Measurements from ENCODE around the gene UBAC2. TPM values are rescaled to one million over a fixed set of nuclear protein-coding genes. Genes with fewer than 3 reads are reported as not detected.
A peak's percentile ranks its signal among the peaks of the same experiment; 100 is the strongest.
"Not testable (repeated sequence)": the region's sequence is repeated elsewhere in the genome, so short reads cannot be mapped to it uniquely, and the experiment has no call there.

Gene UBAC2
- polyA plus RNA-seq, 4 donors = 92.5 to 113 (median 110) TPM

DNA sequence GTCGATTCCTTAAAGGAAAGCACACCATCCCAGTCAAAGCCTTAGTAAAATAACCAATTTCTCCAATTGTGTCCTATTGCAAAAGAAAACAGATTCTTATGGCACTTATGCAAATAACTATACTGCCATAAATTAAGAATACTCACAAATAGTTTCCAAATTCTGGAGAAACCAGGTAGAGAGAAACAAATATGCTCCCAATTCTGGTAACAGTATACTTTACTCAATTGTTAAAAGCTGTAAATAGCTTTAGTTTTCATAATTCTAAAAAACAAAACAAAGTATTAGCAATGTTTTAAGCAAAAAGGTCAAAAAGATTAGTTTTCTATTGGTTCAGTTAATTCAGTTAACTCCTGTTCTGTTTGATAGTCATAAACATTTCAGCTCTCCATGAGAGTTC lies 18.2 kb upstream of the UBAC2 start:
- DNase-seq (ENCODE audit: low read depth in 4 of 4, low spot score in 3 of 4) = no peak

DNA sequence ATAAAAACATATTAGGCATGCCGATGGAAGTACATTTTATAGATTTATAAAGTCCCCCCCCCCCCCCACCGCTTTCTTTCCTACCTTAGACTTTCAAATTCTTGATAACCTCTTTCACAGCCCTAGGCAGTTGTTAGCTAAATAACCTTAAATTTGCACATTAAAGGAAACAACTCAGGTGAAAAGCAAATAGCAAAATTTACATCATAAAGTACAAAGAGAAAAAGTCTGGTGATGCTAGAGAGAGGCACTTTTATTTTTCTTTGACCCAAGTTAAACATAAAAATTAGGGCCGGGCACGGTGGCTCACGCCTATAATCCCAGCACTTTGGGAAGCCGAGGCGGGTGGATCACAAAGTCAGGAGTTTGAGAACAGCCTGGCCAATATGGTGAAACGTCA lies 15.0 kb upstream of the UBAC2 start:
- DNase-seq (ENCODE audit: low read depth in 4 of 4, low spot score in 3 of 4) = no peak

DNA sequence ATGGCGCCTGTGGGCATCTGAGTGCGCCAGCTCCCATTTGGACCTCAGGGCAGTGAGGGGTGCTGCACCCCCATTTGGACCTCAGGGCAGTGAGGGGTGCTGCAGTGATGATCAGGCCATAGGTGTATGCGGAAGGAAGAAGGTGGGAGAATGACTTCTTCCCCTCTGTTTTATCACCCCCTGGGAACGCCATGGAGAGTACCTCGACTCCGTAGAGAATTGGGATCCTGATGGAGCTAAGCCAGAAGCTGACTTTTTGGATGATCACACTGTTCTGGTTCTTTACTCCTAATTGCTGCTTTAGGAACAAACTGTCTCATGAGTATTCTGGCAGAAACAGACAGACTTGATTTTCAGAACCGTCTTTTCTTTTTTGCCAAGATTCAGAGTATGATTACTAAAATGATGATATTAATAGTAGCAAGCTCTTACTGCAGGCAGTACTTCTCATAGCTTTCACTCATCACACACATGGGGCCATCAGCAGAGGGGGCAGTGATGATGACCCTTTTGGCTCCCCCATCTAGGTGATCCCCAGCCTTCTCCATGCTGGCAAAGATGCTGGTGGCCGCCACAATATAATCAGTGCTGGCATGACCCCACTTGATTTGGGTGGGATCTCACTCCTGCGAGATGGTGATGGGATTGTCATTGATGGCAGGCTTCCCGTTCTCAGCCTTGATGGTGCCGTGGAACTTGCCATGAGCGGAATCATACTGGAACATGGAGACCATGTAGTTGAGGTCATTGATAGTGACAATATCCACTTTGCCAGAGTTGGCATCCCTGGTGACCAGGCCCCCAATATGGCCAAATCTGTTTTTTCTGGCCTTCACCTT lies 10.3 kb upstream of the UBAC2 start:
- no peak for DNase-seq (ENCODE audit: low read depth in 4 of 4, low spot score in 3 of 4)

DNA sequence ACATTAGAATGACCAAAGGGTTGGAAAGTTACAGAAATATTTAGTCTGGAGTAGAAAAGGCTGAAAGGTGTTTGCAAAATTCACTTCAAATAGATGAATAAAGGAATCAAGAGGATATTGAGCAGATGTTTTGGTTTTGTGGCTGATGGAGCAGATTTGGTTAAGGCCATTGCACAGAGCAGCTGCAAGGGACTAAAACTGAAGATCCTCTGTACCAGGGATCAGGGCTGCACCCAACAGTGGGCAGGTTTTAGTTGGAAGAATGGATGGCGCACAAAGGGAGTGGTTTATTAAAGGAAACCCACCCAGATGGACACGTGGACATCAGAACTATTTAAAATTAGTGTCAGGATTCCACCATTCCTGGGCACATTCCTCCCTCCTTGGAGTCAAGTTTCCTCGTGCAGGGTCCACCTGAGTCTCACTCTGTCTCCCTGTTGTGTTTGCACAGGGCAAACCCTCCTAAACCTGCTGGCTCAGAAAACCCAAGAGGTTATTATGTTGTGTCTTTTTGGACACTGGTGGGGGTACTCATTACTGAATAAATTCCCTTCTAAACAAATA lies 9.2 kb upstream of the UBAC2 start:
- no peak for DNase-seq (ENCODE audit: low read depth in 4 of 4, low spot score in 3 of 4)

DNA sequence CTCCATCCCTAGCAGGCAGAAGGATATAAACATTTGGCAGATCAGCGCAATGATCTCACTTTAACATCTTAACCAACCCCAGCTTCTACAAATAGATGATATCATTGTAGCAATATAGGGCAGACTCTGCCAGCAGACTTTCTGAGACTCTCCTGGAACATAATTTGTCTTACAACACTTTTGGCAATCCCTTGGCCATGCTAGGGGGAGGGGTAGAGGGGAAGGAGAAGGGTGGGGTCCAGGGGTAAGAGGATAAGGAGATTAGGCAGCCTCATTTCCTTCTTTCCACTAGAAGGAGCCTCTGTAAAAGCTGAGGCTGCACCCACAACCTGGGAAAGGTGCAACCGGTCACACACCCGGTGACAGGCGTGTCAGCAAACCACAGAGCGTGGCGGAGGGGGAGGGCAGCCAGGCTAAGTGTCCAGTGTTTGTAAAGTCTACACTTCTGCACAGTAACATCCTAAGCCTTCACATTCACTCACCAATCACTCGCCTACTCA lies 8.7 kb upstream of the UBAC2 start:
- DNase-seq (ENCODE audit: low read depth in 4 of 4, low spot score in 3 of 4) = no peak

DNA sequence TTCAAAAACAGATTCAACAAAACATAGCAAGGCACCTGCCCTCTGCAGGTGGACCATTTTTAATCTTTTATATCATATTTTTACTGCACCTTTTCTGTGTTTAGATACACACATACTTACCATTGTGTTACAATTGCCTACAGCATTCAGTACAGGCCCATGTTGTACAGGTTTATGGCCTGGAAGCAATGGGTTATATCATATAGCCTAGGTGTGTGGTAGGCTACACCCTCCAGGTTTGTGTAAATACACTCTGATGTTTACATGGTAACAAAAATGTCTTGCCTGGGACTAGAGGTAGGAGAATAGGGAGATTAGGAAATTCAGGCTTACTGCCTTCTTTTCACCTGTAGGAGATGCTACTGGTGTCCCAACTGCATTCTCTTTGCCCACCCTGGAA lies 8.2 kb upstream of the UBAC2 start:
- no peak for DNase-seq (ENCODE audit: low read depth in 4 of 4, low spot score in 3 of 4)

DNA sequence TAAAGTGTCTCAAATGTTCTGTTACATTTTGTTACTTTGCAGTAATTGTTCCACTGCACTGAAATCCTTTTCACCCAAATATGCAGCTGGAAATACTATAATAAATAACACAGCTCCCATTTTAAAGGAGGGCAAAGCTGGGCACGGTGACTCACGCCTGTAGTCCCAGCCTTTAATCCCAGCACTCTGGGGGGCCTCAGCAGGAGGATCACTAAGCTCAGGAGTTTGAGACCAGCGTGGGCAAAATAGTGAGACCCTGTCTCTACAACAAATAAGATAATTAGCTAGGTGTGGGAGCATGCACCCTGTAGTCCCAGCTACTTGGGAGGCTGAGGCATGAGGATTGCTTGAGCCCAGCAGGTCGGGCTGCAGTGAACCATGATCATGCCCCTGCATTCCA lies 7.5 kb upstream of the UBAC2 start:
- no peak for DNase-seq (ENCODE audit: low read depth in 4 of 4, low spot score in 3 of 4)

DNA sequence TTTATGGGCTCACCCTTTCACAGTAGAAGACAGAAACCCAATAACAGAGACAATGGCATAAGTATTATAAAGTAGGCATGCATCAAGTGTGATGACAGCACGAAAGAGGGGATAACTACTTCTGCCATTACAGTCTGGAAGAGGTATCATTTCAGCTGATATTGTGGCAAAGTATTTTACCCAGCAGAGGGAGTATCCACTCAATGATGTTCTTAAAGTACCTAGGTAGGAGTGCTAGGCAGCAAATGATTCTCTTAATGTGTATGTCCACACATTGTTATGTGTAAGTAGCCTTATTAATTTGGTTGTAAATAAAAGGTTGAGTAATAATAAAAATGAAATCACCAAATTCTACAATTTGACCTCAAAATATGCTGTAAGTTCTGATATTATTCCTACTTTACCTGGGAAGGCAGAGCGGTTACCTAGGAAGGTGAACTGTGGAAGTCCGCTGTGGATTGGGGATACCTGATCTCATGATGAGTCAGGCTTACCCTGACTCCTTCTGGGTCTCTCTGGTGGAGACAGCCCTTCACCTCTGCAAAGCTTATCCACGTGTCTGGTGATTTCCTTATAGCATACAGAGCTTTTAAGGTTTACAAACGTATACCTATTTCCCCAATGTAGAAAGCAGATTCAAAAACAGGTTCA lies 4.1 kb upstream of the UBAC2 start:
- DNase-seq (ENCODE audit: low read depth in 4 of 4, low spot score in 3 of 4) = no peak

DNA sequence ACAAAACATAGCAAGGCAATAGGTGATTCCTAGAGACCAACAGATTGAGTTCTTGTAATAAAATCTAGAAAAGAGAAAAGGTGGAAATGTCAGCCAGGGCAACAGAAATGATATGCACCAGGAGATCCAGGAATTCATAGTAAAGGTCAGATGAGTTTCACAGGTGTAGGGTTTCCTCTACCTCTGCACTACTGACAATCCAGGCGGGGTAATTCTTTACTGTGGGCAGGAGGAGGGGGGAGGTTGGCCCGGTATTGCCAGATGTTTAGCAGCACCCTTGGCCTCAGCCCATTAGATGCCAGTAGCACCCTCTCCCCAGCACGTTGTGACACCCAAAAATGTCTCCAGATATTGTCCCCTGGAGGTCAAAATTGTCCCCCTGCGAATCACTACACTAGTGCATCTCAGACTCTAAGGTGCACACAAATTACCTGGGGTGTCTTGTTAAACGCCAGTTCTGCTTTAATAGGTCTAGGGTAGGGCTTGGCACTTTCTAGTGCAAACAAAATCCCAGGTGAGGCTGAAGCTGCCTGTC lies 3.5 kb upstream of the UBAC2 start:
- DNase-seq (ENCODE audit: low read depth in 4 of 4, low spot score in 3 of 4) = no peak

DNA sequence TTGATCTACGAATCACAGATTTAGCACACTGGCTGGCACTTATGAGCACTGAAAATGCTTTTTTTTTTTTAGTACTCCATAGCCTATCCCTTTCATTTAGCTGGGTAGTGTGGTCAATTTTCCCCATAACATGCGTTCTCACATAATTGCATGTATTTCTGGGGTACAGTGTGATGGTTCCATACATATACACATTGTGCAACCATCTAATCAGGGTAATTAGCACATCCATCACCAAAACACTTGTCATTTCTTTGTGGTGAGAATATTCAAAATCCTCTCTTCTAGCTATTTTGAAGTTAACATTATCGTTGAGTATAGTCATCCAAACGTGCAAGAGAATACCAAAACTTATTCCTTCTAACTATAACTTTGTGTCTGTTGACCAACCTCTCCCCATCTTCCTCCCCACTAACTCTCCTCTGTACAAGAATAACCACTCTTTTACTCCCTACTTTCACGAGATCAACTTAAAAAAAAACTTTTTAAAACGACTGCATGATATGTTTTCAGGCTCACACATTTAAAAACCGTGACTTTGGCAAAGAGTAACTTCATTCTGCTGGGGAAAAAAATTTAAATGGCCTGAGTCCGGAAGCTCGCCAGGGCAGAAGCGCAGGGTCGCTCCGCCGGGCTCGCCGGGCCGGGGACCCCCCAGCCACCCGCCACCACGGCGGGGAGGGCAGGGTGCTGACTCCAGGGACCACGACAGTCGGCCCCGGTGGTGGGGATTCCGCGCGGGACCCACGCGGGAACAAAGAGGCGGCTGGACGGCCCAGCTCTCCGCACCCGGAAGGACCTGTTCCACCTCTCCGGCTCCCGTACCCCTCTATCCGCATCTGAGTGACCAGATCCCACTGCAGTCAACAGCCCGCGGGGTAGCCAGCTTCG lies 868 bp upstream of the UBAC2 start:
- DNase-seq (ENCODE audit: low read depth in 4 of 4, low spot score in 3 of 4) = peak in 1 of 4 donors; percentile 39

DNA sequence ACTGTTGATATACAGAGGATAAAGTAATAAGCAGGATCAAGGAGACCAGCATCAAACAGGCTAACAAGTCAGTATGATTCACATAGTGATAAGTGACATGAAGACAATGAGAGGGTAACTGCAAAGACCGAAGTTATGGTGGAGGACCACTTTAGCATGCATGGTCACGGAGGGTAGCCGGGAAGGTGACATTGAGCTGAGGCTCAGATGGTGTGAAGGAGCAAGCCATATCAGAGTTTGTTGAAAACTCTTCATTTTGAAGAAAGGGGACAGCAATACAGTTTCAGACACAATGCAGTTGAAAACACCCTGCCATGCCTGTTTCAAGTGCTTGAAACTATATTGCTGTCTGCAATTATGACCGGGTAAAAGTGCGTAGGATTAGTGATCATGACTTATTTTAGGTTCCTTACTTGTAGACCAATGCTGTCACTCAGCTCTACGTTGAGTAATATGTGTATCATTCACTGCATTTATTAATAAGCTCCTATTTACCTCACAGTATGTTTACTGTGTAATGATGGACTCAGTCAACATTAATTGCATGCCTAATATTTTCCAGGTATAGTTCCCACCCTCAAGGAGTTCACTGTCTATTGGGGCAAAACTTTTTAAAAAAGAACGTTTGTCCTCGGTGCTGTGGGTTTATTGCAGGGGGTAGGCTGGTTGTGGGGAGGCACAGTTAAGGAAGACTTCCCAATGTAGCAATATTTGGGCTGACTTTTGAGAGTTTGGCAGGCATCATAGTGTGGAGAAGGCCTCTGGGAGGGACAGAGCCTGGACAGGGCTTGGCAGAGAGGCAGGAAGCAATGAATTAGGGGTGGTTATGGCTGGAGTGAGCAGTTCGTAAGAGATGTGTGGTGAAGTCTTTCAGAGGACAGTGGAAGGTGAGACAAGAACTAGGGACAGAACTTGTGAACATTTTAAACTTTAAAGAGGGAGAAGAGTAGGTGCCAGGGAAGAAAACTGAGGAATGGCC lies 3.2 kb downstream of the UBAC2 start:
- DNase-seq (ENCODE audit: low read depth in 4 of 4, low spot score in 3 of 4) = no peak

DNA sequence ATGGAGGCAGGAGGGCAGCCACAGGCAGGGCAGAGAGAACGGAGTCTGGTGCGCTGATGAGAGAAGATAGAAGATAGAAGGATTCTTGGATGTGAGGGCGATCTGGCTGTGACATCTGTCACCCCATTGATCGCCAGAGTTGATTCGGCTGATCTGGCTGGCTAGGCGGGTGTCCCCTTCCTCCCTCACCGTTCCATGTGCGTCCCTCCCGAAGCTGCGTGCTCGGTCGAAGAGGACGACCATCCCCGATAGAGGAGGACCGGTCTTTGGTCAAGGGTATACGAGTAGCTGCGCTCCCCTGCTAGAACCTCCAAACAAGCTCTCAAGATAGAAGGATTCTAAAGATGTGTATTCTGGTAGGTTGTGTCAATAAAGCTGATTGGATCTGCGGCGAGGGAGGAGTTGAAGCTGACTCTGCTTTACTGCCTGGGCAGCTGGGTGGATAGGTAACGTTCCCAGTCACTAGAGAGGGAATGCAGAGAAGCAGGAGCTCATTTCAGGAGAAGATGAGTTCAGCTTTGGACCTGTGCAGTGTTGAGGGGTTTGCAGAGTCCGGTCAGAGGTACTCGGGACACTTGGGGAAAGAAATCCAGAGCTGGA lies 5.1 kb downstream of the UBAC2 start:
- no peak for DNase-seq (ENCODE audit: low read depth in 4 of 4, low spot score in 3 of 4)

DNA sequence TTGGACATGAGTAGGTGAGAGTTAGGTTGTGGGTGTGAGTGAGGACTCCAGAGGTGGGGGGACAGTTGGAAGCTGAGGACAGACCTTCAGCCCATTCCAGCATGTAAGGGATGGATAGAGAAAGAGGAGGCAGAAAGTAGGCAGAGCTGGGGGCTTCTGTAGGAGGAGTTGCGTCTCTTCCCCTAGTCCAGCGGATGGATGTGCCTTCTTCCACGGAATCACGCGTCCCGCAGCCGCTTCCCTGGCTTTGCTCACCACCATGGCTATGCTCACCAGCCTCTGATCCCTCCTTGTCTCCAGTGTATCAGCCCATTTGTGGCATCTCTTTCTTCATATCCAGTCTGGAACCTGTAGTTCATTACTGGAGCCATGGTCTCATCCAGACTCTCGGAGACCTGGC lies 5.6 kb downstream of the UBAC2 start:
- no peak for DNase-seq (ENCODE audit: low read depth in 4 of 4, low spot score in 3 of 4)

DNA sequence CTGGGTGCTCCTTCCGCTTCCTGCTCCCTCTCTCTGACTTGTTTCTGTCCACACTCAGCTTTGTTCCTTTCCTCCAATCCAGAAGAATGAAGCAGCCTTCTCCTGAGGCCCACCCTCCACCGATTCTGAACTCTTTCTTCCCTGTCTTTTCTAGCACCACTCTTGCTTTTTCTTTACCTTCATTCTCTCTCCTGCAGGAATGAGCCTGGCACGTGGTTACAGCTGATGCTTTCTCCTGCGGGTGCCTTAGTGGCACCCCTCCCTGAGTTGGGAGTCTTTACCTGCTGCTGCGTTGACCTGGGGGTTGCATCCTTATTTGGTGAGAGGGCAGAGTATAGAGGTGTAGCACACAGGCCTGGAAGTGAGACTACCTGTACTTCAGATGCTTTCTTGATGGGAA lies 6.2 kb downstream of the UBAC2 start:
- DNase-seq (ENCODE audit: low read depth in 4 of 4, low spot score in 3 of 4) = no peak

DNA sequence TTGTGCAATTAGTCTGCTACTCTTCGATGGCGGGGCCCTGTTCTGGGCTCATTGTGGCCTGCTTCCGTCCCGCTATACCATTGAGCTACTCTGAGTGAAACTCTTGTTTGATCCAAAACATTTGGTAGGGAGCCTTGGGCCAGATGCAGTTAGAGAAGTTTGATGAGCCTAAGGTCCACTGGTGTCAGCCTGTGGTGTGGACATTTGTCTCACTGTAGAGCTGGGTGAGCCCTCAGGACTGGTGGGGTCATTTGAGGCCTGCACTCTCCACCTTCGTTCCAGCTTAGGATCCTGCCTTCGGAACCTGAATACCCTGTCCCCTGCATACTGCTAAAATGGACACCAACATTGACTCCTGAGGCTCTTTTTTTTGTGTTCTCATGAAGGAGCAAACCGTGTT lies 6.9 kb downstream of the UBAC2 start:
- DNase-seq (ENCODE audit: low read depth in 4 of 4, low spot score in 3 of 4) = no peak

DNA sequence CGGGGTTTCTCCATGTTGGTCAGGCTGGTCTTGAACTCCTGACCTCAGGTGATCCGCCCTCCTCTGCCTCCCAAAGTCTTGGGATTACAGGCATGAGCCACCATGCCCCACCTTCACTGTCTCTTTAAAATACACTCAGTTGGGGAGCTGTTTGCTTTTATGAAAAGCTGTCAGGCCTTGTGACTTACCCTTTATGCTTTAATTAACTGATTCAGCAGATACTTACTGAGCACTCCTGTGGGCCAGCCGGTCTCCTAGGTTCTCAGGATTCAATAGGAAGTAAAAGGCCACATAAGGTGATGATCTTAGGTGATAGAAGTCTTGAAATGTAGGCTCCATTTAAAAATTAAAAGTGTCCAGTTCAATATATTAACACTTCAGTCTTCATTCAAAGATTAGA lies 7.5 kb downstream of the UBAC2 start:
- DNase-seq (ENCODE audit: low read depth in 4 of 4, low spot score in 3 of 4) = no peak

DNA sequence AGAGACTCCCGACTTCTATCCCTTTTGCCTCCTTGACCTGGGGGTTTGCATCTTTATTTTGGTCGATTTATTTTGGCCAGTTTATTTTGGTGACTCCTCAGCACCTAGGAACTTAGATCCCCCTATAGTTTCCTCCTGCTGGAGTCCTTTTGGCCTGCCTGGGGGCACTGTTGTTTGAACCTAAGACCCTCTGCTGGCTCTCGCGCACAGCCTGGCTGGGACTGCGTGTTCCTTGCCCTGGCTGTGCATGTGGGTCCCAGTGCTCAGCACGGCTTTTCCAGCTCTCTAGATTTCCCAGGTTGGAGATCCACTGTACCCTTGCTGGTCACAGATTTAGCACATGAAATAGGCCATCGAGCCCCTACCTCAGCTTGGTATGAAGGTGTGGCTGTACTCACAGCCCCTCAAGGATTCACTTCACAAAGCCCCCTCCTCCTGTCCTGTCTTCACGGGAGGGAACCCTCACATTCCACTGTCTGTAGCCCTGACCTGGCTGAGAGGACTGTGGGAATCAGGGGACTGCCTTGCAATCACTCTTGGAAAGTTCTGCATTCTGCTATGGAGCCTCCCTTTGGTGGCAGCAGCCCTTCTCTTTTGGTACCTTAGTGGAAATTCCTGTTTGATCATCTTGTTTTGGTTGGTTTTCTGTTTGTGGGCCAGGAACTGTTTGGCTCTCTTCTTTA lies 8.3 kb downstream of the UBAC2 start:
- DNase-seq (ENCODE audit: low read depth in 4 of 4, low spot score in 3 of 4) = no peak

DNA sequence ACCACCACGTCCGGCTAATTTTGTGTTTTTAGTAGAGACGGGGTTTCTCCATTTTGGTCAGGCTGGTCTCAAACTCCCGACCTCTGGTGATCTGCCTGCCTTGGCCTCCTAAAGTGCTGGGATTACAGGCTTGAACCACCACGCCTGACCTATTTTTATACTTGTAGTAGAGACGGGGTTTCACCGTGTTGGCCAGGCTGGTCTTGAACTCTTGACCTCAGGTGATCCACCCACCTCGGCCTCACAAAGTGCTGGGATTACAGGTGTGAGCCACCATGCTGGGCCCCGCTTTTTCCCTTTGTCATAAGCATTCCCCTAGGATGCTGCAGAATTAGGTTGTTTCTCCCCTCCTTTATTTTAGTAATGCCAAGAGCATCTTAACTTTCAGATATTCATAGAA lies 10.0 kb downstream of the UBAC2 start:
- not testable (repeated sequence) for DNase-seq (ENCODE audit: low read depth in 4 of 4, low spot score in 3 of 4)

Data from right renal pelvis (tissue), 4 donors.